KG1 (cell line): Measurements from ENCODE around the gene KIF26B.

Source experiments
- DNase-seq: peaks from one replicate; lab custom pipeline; 2025; lab: John Stamatoyannopoulos, UW

Gene KIF26B

DNA sequence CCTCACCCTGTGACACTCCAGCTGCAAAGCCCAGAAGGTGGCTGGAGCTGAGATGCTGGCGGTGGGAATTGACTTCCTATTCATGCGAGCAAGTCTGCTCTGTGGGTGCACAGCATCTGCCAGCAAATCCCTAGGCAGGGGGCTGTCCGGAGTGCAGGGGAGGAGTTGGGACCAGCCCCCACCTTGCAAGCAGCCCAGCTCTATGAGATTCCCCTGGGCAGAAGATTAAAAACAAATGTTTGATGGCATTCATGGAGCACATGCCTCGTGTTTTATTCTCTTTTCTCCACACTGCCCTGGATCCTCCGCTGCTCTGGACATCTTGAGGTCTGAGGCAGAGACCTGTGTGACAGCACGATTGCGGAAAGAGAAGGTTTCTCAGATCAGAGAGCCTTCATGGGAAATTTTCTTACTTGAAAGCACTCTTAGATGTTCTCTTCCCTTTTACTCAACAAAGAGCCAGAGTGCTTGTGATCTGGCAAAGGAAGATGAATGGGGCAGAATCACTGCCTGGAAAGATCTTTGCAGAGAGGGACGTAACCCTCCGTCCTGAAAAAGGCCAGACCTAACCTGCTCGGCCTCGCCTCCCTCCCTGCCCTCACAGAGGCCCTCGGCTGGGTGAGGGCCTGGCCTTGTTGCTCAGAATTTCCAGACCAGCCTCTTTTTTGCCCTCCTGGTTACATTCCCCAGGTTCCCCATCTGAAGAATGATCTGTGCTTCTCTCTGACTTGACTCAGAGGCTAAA is 597.1 kb downstream of the KIF26B start:
- no peak for DNase-seq

DNA sequence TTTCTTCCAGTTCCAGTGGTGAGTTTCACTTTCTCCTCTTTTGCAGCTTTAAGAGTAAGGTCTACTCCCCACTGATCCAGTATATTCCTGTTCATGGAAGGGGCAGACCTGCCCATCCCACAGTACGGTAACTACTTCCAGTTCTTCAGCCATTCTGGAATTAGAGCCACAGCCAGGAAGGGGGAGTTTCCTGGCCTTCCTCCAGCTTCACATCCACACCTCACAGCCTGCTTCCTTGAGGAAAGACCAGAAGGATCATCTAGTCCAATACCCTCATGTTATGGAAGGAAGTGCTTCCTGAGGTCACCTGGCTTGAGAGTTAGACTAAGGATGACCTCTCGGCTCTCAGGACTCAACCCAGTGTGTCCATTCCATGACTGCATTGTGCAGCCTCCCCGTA is 597.8 kb downstream of the KIF26B start:
- DNase-seq: no peak

DNA sequence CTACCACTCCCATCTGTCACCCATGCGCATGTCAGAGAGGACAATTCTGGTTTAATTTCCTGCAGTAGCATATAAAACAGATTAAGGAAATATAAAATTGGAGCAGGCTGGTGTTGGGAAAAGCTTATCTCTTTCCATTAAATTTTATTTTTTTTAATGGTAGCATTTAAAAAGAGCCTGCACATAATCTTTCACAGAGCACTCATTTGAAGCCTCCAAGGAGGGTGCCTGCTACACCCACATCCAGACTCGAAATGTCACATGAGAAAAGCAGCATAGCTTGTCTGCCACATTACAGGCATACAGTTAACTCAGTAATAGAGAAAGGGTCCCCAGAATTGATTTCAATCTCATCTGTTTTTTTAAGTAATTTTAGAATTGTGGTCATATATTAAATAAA is 599.0 kb downstream of the KIF26B start:
- DNase-seq: no peak

DNA sequence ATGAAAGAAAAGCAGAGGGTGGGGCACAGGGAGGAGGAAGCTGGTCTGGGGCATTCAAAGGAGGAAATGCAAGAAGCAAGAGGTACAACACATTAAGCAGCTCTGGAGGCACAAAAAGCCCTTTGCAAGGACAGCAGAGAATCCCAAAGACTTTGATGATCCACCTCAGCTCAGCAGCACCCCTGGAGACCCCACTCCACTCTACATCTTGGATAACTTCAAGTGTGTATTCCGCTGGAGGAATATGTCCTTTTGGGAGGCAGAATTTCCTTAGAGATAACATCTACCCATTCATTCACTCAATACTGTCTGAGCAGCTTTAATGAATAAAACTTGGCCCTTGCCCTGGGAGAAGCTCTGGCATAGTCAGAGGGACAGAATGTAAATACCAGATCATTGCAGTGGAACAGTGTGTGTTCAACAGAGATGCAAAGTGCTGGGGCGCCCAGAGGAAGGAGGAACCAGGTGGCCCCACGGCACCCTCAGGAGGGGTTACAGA is 599.7 kb downstream of the KIF26B start:
- no peak for DNase-seq
